A673 (cell line): ENCODE results near the gene ACSL1. TPM values are rescaled to one million over a fixed set of nuclear protein-coding genes. Genes with fewer than 3 reads are reported as not detected.

ENCODE experiments used
- BruUV-seq: library from RNA; stranded (reverse); fragments of 400-500 nt; replicated peaks from 2 replicates; lab custom pipeline; 2021; lab: Mats Ljungman, UMichigan
- CTCF ChIA-PET: fragments of 300-600 bp; sonication (Branson Sonifier 250); formaldehyde crosslinking; loops from one replicate; lab custom pipeline; 2022; ENCODE audit warnings: antibody characterized with exemption; lab: Charles Lee
- POLR2A ChIA-PET: fragments of 300-600 bp; sonication (Branson Sonifier 250); formaldehyde crosslinking; loops from one replicate; lab custom pipeline; 2022; ENCODE audit warnings: antibody characterized with exemption; ENCODE audit not compliant: low non-redundant PET; lab: Charles Lee
- DNase-seq: peaks from one replicate; pipeline ENCODE4 v3.0.0-alpha.2; 2015; ENCODE audit warnings: low spot score
- H3K27ac ChIP-seq: fragments of 200-600 bp; sonication (generic); 2 replicates; pipeline ENCODE4 v1.5.1; 2016; ENCODE audit warnings: mixed run types, low read depth, mild to moderate bottlenecking, mixed read lengths, antibody characterized with exemption, low read length; ENCODE audit not compliant: poor library complexity, severe bottlenecking
- H3K27me3 ChIP-seq: fragments of 200-600 bp; sonication (generic); replicated peaks from 2 replicates; pipeline ENCODE4 v1.6.1; 2017; ENCODE audit warnings: mixed run types, low read depth, mild to moderate bottlenecking, mixed read lengths, antibody characterized with exemption, low read length; ENCODE audit not compliant: insufficient read depth, poor library complexity
- H3K36me3 ChIP-seq: fragments of 200-600 bp; sonication (generic); 2 replicates; pipeline ENCODE4 v1.6.1; 2016; ENCODE audit warnings: mixed run types, mild to moderate bottlenecking, mixed read lengths, antibody characterized with exemption, low read length; ENCODE audit not compliant: insufficient read depth, poor library complexity, severe bottlenecking
- H3K4me1 ChIP-seq: fragments of 200-600 bp; sonication (generic); 2 replicates; pipeline ENCODE4 v1.6.1; 2017; ENCODE audit warnings: mixed run types, mild to moderate bottlenecking, mixed read lengths, antibody characterized with exemption, low read length; ENCODE audit not compliant: insufficient read depth, poor library complexity, severe bottlenecking
- H3K4me3 ChIP-seq: fragments of 200-600 bp; sonication (generic); 2 replicates; pipeline ENCODE4 v1.5.1; 2016; ENCODE audit warnings: low read depth, mixed run types, mild to moderate bottlenecking, mixed read lengths, low read length; ENCODE audit not compliant: poor library complexity, severe bottlenecking
- H3K9me3 ChIP-seq: fragments of 200-600 bp; sonication (generic); 2 replicates; pipeline ENCODE4 v1.6.1; 2016; ENCODE audit warnings: mixed run types, low read depth, mild to moderate bottlenecking, mixed read lengths, antibody characterized with exemption, low read length; ENCODE audit not compliant: poor library complexity, severe bottlenecking
- EZH2 ChIP-seq: fragments of 200-600 bp; sonication (generic); IDR thresholded peaks from 2 replicates; pipeline ENCODE4 v1.6.1; 2017; ENCODE audit warnings: borderline replicate concordance, low read depth, mild to moderate bottlenecking, mixed read lengths, antibody characterized with exemption, low read length; ENCODE audit not compliant: poor library complexity, severe bottlenecking
- intact Hi-C: fragments of 100-400 bp; cut with micrococcal nuclease; formaldehyde crosslinking; loops from one replicate; pipeline ENCODE4 v1.10.0; 2022; ENCODE audit not compliant: unreplicated experiment
- total RNA-seq: library from RNA; stranded (reverse); gene quantifications from 2 replicates; pipeline ENCODE4 v1.2.3, GENCODE V29; 2021
- TF ChIP-seq, protein P1 (sequence below): fragments of 300-800, 200-600 bp; sonication (generic); conservative IDR thresholded peaks from 2 replicates; pipeline ENCODE4 v1.5.1; 2017; ENCODE audit warnings: low read depth, mild to moderate bottlenecking, antibody characterized with exemption, low read length, moderate library complexity, mixed read lengths

Gene ACSL1
- total RNA-seq, 1 experiment from 2014 or later = 5.2 TPM

DNA sequence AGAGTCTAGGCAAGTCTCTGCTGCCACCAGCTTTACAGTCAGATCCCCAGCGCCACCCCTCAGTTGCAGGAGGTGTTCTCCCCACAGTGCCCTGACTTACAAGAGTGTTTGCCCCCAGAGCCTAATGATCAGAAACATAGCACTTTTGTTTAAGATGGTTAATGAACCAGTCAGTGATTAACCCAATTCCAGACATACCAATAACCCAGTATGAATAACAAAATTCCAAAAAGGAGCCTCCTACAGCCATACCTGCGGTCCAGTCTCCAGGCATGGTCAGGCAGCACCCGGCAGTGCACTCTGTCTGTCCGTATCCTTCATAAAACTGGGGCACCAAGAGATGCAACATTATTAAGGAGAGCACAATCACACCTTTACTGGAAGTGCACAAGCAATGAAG lies 61.2 kb downstream of the ACSL1 start:
- Histone ChIP-seq H3K27me3 (no peaks in the 10 kb centered on the region), H3K4me1 (no peaks in the 10 kb centered on the region), H3K4me3 (no peak overlapping the region), H3K9me3 (no peaks in the 10 kb centered on the region), H3K27ac (no peak overlapping the region), H3K36me3 (no peaks in the 10 kb centered on the region)
- POLR2A ChIA-PET = no interaction called here
- intact Hi-C loops = no loop called here
- no TSS peak for BruUV-seq
- CTCF ChIA-PET = no interaction called here
- TF ChIP-seq, protein P1, sequence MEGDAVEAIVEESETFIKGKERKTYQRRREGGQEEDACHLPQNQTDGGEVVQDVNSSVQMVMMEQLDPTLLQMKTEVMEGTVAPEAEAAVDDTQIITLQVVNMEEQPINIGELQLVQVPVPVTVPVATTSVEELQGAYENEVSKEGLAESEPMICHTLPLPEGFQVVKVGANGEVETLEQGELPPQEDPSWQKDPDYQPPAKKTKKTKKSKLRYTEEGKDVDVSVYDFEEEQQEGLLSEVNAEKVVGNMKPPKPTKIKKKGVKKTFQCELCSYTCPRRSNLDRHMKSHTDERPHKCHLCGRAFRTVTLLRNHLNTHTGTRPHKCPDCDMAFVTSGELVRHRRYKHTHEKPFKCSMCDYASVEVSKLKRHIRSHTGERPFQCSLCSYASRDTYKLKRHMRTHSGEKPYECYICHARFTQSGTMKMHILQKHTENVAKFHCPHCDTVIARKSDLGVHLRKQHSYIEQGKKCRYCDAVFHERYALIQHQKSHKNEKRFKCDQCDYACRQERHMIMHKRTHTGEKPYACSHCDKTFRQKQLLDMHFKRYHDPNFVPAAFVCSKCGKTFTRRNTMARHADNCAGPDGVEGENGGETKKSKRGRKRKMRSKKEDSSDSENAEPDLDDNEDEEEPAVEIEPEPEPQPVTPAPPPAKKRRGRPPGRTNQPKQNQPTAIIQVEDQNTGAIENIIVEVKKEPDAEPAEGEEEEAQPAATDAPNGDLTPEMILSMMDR = no peak
- no peak for DNase-seq

DNA sequence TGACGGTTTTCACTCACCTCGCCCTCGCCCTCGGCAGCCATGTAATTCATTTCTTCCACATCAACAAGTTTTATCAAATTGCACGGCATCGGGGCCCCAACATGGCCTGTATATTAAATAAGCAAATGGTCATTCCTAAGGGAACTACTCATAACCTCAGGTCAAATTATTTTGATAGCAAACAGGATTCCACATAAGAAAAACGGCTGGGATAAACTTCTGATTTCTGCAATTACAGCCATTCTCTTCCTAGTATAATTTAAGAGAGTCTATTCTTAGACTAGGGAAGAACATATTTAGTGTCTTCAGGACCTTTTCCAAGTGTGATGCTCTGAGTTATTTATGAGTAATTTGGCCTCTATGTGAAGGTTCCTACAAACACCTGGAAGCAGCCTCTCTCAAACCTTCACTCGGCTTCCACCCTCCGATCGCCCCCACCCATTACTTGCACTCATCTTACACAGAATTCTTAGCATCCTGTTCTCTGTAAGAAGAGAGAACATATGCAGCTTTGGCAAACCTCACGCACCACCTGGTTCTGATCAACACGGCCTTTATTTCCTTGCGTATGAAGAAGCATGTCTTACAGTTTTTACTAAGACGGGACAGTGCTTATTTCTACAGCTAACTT lies 62.5 kb downstream of the ACSL1 start:
- Histone ChIP-seq H3K4me1 (no peaks in the 10 kb centered on the region), H3K9me3 (no peaks in the 10 kb centered on the region), H3K27me3 (no peaks in the 10 kb centered on the region), H3K27ac (no peak overlapping the region), H3K36me3 (no peaks in the 10 kb centered on the region), H3K4me3 (no peak overlapping the region)
- DNase-seq = no peak
- TF ChIP-seq EZH2 = no peak
- TF ChIP-seq, protein P1 = no peak
- ChIA-PET CTCF (no interaction called here), POLR2A (no interaction called here)
- BruUV-seq = no TSS peak
- intact Hi-C loops = no loop called here

DNA sequence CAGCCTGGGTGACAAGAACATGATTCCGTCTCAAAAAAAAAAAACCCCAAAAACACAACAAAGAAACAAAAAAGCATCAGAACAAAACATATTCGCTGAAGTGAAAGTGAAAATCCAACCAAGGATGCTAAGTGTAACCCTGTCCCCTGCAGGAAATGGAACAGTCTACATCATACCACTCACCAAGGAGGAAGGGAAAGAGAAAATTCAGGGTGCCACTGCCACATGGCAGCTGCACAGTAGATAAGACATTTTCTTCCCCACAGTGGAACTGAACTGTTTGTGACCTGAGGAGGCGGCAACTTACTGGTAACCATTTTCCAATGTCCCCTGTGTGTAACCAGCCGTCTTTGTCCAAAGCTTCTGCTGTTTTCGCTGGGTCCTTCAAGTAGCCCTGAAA lies 63.7 kb downstream of the ACSL1 start:
- CTCF ChIA-PET = no interaction called here
- Histone ChIP-seq H3K9me3 (no peaks in the 10 kb centered on the region), H3K4me3 (no peak overlapping the region), H3K27ac (no peak overlapping the region), H3K36me3 (no peaks in the 10 kb centered on the region), H3K4me1 (no peaks in the 10 kb centered on the region), H3K27me3 (no peaks in the 10 kb centered on the region)
- no TSS peak for BruUV-seq
- no peak for DNase-seq
- intact Hi-C loops = no loop called here
- POLR2A ChIA-PET = no interaction called here
- TF ChIP-seq EZH2 = no peak

DNA sequence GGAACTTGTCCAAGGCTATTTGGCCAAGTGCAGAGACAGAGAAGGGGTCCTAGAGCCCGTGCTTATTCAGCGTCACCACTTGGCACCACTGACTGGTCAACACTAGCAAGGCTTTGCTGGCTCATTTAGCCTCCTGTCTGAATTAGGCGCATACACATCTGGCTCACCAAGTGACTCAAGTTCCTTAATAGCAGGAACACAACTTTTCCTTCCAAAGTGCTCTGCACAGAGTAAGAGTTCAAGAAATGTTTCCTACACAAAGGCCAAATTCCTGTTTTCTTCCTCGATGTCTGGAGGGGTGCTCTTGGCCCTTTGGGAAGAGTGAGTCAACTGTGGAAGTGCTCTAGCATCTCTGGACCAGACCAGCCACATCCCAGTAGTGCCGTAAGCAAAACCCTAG lies 65.1 kb downstream of the ACSL1 start:
- Histone ChIP-seq H3K9me3 (no peaks in the 10 kb centered on the region), H3K4me3 (no peak overlapping the region), H3K36me3 (no peaks in the 10 kb centered on the region), H3K27ac (no peak overlapping the region), H3K27me3 (no peaks in the 10 kb centered on the region), H3K4me1 (no peaks in the 10 kb centered on the region)
- BruUV-seq = no TSS peak
- no peak for DNase-seq
- intact Hi-C loops = no loop called here
- ChIA-PET CTCF (interaction anchor here (0.6 kb wide), 1 partner anchor 13 kb away, joined by 3 read pairs; no protein-coding TSS in a partner anchor), POLR2A (no interaction called here)
- no peak for TF ChIP-seq EZH2
- TF ChIP-seq, protein P1 = no peak
